ENCODE measurements around the gene BANP.

DNA sequence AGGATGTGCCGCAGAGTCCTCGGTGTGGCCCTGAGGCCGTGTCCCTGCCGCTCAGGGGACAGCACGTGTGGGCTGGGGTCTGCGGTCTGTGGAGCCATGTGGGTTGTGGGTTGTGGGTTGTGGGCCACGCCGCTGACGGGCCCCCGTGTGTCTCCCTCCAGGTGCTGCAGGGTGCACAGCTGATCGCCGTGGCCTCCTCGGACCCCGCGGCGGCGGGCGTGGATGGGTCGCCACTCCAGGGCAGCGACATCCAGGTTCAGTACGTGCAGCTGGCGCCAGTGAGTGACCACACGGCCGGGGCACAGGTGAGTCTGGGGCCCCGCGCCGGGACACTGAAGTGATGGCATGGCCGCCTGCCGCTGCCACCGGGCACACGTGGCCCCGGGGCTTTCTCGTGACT is 120.7 kb downstream of the BANP start:
- TF ChIP-seq, protein P1, sequence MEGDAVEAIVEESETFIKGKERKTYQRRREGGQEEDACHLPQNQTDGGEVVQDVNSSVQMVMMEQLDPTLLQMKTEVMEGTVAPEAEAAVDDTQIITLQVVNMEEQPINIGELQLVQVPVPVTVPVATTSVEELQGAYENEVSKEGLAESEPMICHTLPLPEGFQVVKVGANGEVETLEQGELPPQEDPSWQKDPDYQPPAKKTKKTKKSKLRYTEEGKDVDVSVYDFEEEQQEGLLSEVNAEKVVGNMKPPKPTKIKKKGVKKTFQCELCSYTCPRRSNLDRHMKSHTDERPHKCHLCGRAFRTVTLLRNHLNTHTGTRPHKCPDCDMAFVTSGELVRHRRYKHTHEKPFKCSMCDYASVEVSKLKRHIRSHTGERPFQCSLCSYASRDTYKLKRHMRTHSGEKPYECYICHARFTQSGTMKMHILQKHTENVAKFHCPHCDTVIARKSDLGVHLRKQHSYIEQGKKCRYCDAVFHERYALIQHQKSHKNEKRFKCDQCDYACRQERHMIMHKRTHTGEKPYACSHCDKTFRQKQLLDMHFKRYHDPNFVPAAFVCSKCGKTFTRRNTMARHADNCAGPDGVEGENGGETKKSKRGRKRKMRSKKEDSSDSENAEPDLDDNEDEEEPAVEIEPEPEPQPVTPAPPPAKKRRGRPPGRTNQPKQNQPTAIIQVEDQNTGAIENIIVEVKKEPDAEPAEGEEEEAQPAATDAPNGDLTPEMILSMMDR (IDR thresholded peaks at IDR 0.05) = no peak
- TF ChIP-seq POLR2A (IDR thresholded peaks at IDR 0.05) = no peak

Data from heart left ventricle (tissue), 13 donors.